HCT116 (cell line): ENCODE results near the gene MESD. TPM values are rescaled to one million over a fixed set of nuclear protein-coding genes. Genes with fewer than 3 reads are reported as not detected.

Experiments used
- ATAC-seq: fragments of 200-7000 bp; cut with Tn5 transposase; 2 replicates; pipeline ENCODE4 v1.9.1; 2020; ENCODE audit warnings: mild to moderate bottlenecking, moderate library complexity
- BruUV-seq: library from RNA; stranded (reverse); fragments of 400-500 nt; replicated peaks from 2 replicates; lab custom pipeline; 2021; lab: Mats Ljungman, UMichigan
- CTCF ChIA-PET: fragments of 300-600 bp; sonication (Branson Sonifier 250); formaldehyde crosslinking; loops from one replicate; lab custom pipeline; 2021; ENCODE audit warnings: antibody characterized with exemption; lab: Charles Lee
- POLR2A ChIA-PET: fragments of 300-600, 350-600 bp; sonication (Branson Sonifier 250); formaldehyde crosslinking; loops from one replicate; lab custom pipeline; 2021; ENCODE audit warnings: antibody characterized with exemption; lab: Charles Lee
- RAD21 ChIA-PET, 2 experiments: fragments of 300-600 bp; sonication (Branson Sonifier 250); formaldehyde crosslinking; loops; one replicate each; lab custom pipeline; 2023; ENCODE audit warnings: low total read pairs in 2 of 2; ENCODE audit not compliant: uncharacterized antibody in 2 of 2, unreplicated experiment in 2 of 2, low non-redundant PET in 1 of 2; lab: Charles Lee
- DNase-seq: peaks from one replicate; pipeline ENCODE4 v3.0.0-alpha.2; 2010; ENCODE audit warnings: low read depth, low spot score
- H2AFZ ChIP-seq: fragments of 200-600 bp; shearing (Covaris generic), sonication (generic); 2 replicates; pipeline ENCODE4 v1.6.1; 2017; ENCODE audit warnings: low read depth, mixed run types, mixed read lengths, antibody characterized with exemption, low read length; ENCODE audit not compliant: poor library complexity, severe bottlenecking
- H3K27ac ChIP-seq: 2 replicates; pipeline ENCODE4 v1.5.1; 2012; ENCODE audit warnings: low read depth, low read length
- H3K27me3 ChIP-seq: fragments of 200-600 bp; sonication (generic); 2 replicates; pipeline ENCODE4 v1.6.1; 2016; ENCODE audit warnings: mixed run types, low read length, mixed read lengths; ENCODE audit not compliant: insufficient read depth
- H3K36me3 ChIP-seq, 2 experiments: fragments of 200-500 bp in 1 of 2; fragments of 200-600 bp in 1 of 2; sonication (Bioruptor generic) in 1 of 2; sonication (generic) in 1 of 2; 2 replicates each; pipeline versions ENCODE4 v1.5.1 to v1.6.1; 2014 to 2016; ENCODE audit warnings: low read length in 2 of 2, inconsistent platforms in 1 of 2, mixed read lengths in 1 of 2, mixed run types in 1 of 2; ENCODE audit not compliant: insufficient read depth in 2 of 2, control insufficient read depth in 1 of 2
- H3K4me1 ChIP-seq, 2 experiments: fragments of 200-600 bp in 1 of 2; sonication (generic) in 1 of 2; 2 replicates each; pipeline versions ENCODE4 v1.5.1 to v1.6.1; 2012 to 2017; ENCODE audit warnings: low read length in 2 of 2, inconsistent platforms in 1 of 2, mild to moderate bottlenecking in 1 of 2, mixed read lengths in 1 of 2, mixed run types in 1 of 2, moderate library complexity in 1 of 2; ENCODE audit not compliant: insufficient read depth in 2 of 2, control insufficient read depth in 1 of 2
- H3K4me2 ChIP-seq: fragments of 200-600 bp; sonication (generic); 2 replicates; pipeline ENCODE4 v1.6.1; 2017; ENCODE audit warnings: mixed run types, low read length, mixed read lengths
- H3K4me3 ChIP-seq, 2 experiments: fragments of 200-600 bp in 1 of 2; sonication (generic) in 1 of 2; replicated peaks in 1 of 2; 2 replicates each; pipeline ENCODE4 v1.5.1; 2011 to 2016; ENCODE audit warnings: low read length in 2 of 2, control low read depth in 1 of 2, low read depth in 1 of 2, mild to moderate bottlenecking in 1 of 2, mixed read lengths in 1 of 2, mixed run types in 1 of 2
- H3K79me2 ChIP-seq: fragments of 200-600 bp; sonication (generic); 2 replicates; pipeline ENCODE4 v1.6.1; 2017; ENCODE audit warnings: mild to moderate bottlenecking, mixed run types, low read length, moderate library complexity, mixed read lengths; ENCODE audit not compliant: insufficient read depth
- H3K9ac ChIP-seq: fragments of 200-600 bp; sonication (generic); 2 replicates; pipeline ENCODE4 v1.6.1; 2016; ENCODE audit warnings: low read length, mixed read lengths
- H3K9me2 ChIP-seq: fragments of 200-600 bp; sonication (generic), shearing (Covaris generic); 2 replicates; pipeline ENCODE4 v1.6.1; 2017; ENCODE audit warnings: mixed run types, mild to moderate bottlenecking, moderate library complexity; ENCODE audit not compliant: insufficient read depth
- H3K9me3 ChIP-seq, 2 experiments: fragments of 200-500 bp in 1 of 2; fragments of 200-600 bp in 1 of 2; sonication (Bioruptor generic) in 1 of 2; sonication (generic) in 1 of 2; 2 replicates each; pipeline ENCODE4 v1.6.1; 2014 to 2017; ENCODE audit warnings: low read length in 2 of 2, mixed read lengths in 2 of 2, inconsistent platforms in 1 of 2, low read depth in 1 of 2, mild to moderate bottlenecking in 1 of 2, mixed run types in 1 of 2, moderate library complexity in 1 of 2; ENCODE audit not compliant: control insufficient read depth in 1 of 2, insufficient read depth in 1 of 2
- H4K20me1 ChIP-seq: fragments of 200-600 bp; sonication (generic), shearing (Covaris generic); 2 replicates; pipeline ENCODE4 v1.6.1; 2017; ENCODE audit warnings: mixed run types, mild to moderate bottlenecking, moderate library complexity; ENCODE audit not compliant: insufficient read depth
- CEBPB ChIP-seq: IDR thresholded peaks from 2 replicates; pipeline ENCODE4 v1.6.1; 2012; ENCODE audit warnings: low read depth
- ELF1 ChIP-seq: IDR thresholded peaks from 2 replicates; pipeline ENCODE4 v1.6.1; 2012; ENCODE audit warnings: low read depth, borderline replicate concordance
- ZFX ChIP-seq: fragments of 450-650 bp; IDR thresholded peaks from 2 replicates; pipeline ENCODE4 v1.6.1; 2017
- intact Hi-C: fragments of 100-400 bp; cut with micrococcal nuclease; formaldehyde crosslinking; loops from 2 replicates; pipeline ENCODE4 v1.10.0; 2022
- total RNA-seq: library from RNA; stranded (reverse); gene quantifications from one replicate; pipeline ENCODE4 v1.2.1, GENCODE V29; 2021; ENCODE audit not compliant: unreplicated experiment

MESD gene
- total RNA-seq, 1 experiment from 2014 or later: 22.5 TPM

DNA sequence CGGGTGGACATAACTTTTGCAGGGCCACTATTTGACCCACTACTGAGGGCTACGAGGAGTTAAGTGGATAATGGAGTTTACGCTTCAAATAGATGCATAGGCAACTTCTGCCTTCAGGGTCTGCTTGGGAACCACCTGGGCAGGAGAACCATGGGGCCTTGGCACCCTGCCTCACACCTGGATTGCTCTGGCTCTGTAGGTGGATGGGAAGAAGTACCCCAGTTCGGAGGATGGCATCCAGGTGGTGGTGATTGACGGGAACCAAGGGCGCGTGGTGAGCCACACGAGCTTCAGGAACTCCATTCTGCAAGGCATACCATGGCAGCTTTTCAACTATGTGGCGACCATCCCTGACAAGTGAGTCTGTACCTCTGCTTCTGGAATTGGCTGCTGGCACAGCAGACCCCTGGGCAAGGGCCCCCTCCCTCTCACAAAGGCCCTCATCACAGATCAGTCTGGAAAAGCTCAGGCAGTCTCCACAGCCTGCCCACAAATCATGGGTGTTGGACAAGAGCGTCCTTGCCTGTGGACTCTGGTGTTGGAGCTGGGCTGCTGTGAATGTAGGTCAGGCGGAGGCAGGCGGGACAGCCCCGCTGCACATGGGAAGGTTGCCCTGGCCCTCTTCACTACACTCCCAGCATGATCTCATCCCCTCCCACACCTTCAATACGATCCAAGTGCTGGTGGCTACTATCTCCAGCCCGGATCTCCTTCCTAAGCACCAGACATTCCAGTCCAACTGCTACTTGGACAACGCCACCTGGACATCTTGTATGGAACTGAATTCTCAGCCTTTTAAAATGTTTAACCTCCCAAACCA, 46.7 kb downstream of the MESD start:
- ChIA-PET RAD21 (no interaction called here), POLR2A (no interaction called here), CTCF (no interaction called here)
- H3K4me2 ChIP-seq: no peak overlapping the region
- no TSS peak for BruUV-seq
- no peak overlapping the region for H3K27ac ChIP-seq
- TF ChIP-seq ZFX (no peak), CEBPB (no peak)
- no peak overlapping the region for H2AFZ ChIP-seq
- no peaks in the 10 kb centered on the region for H3K9me2 ChIP-seq
- no peaks in the 10 kb centered on the region for H3K79me2 ChIP-seq
- no peak overlapping the region for H3K4me3 ChIP-seq
- H3K27me3 ChIP-seq: no peaks in the 10 kb centered on the region
- no peaks in the 10 kb centered on the region for H3K9me3 ChIP-seq
- intact Hi-C loops: no loop called here
- H3K36me3 ChIP-seq: peaks cover 2 to 5% of the 10 kb centered on the region in 2 experiments; a peak in 3 of 4 replicates
- ATAC-seq (no peak), DNase-seq (no peak)
- H3K4me1 ChIP-seq: no peaks in the 10 kb centered on the region
- H4K20me1 ChIP-seq: no peaks in the 10 kb centered on the region
- H3K9ac ChIP-seq: no peak overlapping the region

DNA sequence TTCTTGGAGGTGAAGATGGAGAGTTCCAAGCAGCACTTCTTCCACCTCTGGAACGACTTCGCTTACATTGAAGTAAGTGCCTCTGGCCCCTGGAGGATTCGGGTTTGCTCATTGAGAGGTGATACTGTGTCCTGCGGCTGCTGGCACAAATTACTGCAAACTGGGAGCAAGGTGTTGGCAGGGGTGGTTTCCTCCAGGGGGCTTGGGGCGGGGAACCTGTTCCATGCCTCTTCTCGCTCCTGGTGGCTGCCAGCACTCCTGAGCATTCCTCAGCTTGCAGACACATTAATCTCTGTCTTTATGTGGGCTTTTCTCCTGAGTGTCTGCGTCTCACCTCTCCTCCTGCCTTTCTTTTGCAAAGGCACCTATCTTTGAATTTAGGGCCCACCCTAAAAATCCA, 47.4 kb downstream of the MESD start:
- H3K4me2 ChIP-seq: no peak overlapping the region
- no peaks in the 10 kb centered on the region for H3K9me3 ChIP-seq
- no peak overlapping the region for H3K9ac ChIP-seq
- H3K27ac ChIP-seq: no peak overlapping the region
- H3K79me2 ChIP-seq: no peaks in the 10 kb centered on the region
- H3K4me1 ChIP-seq: no peaks in the 10 kb centered on the region
- H3K4me3 ChIP-seq: no peak overlapping the region
- no peak overlapping the region for H2AFZ ChIP-seq
- CTCF ChIA-PET: no interaction called here
- no peaks in the 10 kb centered on the region for H3K27me3 ChIP-seq
- intact Hi-C loops: no loop called here
- ATAC-seq: no peak
- DNase-seq: no peak
- H3K9me2 ChIP-seq: no peaks in the 10 kb centered on the region
- H3K36me3 ChIP-seq: peaks cover 3 to 5% of the 10 kb centered on the region in 2 experiments; a peak in 3 of 4 replicates
- BruUV-seq: no TSS peak
- RAD21 ChIA-PET: no interaction called here
- no peak for TF ChIP-seq ELF1
- H4K20me1 ChIP-seq: no peaks in the 10 kb centered on the region
- POLR2A ChIA-PET: no interaction called here
